IMR-90 (cell line): ENCODE results near the gene PRAC2. TPM values are rescaled to one million over a fixed set of nuclear protein-coding genes. Genes with fewer than 3 reads are reported as not detected.
A peak's percentile ranks its signal among the peaks of the same experiment; 100 is the strongest.

Source experiments
- ATAC-seq: fragments of 200-7000 bp; cut with Tn5 transposase; 2 replicates; pipeline ENCODE4 v1.9.1; 2020; ENCODE audit warnings: low read depth, mild to moderate bottlenecking, moderate library complexity
- BruUV-seq: library from RNA; stranded (reverse); fragments of 400-500 nt; replicated peaks from 2 replicates; lab custom pipeline; 2021; lab: Mats Ljungman, UMichigan
- CTCF ChIA-PET: fragments of 300-600 bp; formaldehyde crosslinking; extraction: SDS; loops from one replicate; lab custom pipeline; 2021; ENCODE audit warnings: antibody characterized with exemption; lab: Yijun Ruan, JAX
- POLR2A ChIA-PET: fragments of 300-600 bp; sonication (Branson Sonifier 250); formaldehyde crosslinking; loops from one replicate; lab custom pipeline; 2022; ENCODE audit warnings: antibody characterized with exemption; ENCODE audit not compliant: unreplicated experiment; lab: Charles Lee
- DNase-seq: peaks from one replicate; pipeline ENCODE4 v3.0.0; 2013
- H2AFZ ChIP-seq: replicated peaks from 2 replicates; pipeline ENCODE3; 2013; ENCODE audit warnings: low read length, mild to moderate bottlenecking; ENCODE audit not compliant: poor library complexity
- H2AK5ac ChIP-seq: 2 replicates; pipeline ENCODE4 v1.6.1; 2013; ENCODE audit warnings: low read depth, low read length, inconsistent platforms
- H2AK9ac ChIP-seq: replicated peaks from 2 replicates; pipeline ENCODE3; 2013; ENCODE audit warnings: mild to moderate bottlenecking, low read depth, low read length, moderate library complexity; ENCODE audit not compliant: poor library complexity
- H2BK120ac ChIP-seq: 2 replicates; pipeline ENCODE4 v1.6.1; 2013; ENCODE audit warnings: low read depth, low read length, inconsistent platforms
- H2BK15ac ChIP-seq: 3 replicates; pipeline ENCODE4 v1.6.1; 2013; ENCODE audit warnings: low read depth, low read length, inconsistent platforms
- H2BK20ac ChIP-seq: 2 replicates; pipeline ENCODE4 v1.6.1; 2013; ENCODE audit warnings: low read depth, mild to moderate bottlenecking, inconsistent platforms, low read length, moderate library complexity
- H2BK5ac ChIP-seq: 2 replicates; pipeline ENCODE4 v1.6.1; 2013; ENCODE audit warnings: mild to moderate bottlenecking, low read depth, low read length, inconsistent platforms; ENCODE audit not compliant: poor library complexity, severe bottlenecking
- H3K14ac ChIP-seq: replicated peaks from 2 replicates; pipeline ENCODE4 v1.6.1; 2013; ENCODE audit warnings: low read depth, low read length, inconsistent platforms
- H3K18ac ChIP-seq: 2 replicates; pipeline ENCODE4 v1.6.1; 2013; ENCODE audit warnings: low read depth, low read length, control low read depth
- H3K23ac ChIP-seq: 2 replicates; pipeline ENCODE4 v1.6.1; 2013; ENCODE audit warnings: low read depth, low read length, inconsistent platforms
- H3K27ac ChIP-seq: 2 replicates; pipeline ENCODE4 v1.5.1; 2013; ENCODE audit warnings: mild to moderate bottlenecking, control low read depth, low read length; ENCODE audit not compliant: insufficient read depth
- H3K27me3 ChIP-seq: 2 replicates; pipeline ENCODE4 v1.6.1; 2013; ENCODE audit warnings: low read length; ENCODE audit not compliant: control insufficient read depth, insufficient read depth
- H3K36me3 ChIP-seq: 2 replicates; pipeline ENCODE4 v1.6.1; 2013; ENCODE audit warnings: low read length, mixed read lengths; ENCODE audit not compliant: control insufficient read depth, insufficient read depth
- H3K4ac ChIP-seq: 2 replicates; pipeline ENCODE4 v1.6.1; 2013; ENCODE audit warnings: low read depth, low read length, inconsistent platforms
- H3K4me1 ChIP-seq: 2 replicates; pipeline ENCODE4 v1.6.1; 2013; ENCODE audit warnings: low read length, mixed read lengths; ENCODE audit not compliant: control insufficient read depth, insufficient read depth
- H3K4me2 ChIP-seq: 2 replicates; pipeline ENCODE4 v1.6.1; 2013; ENCODE audit warnings: low read depth, mild to moderate bottlenecking, control low read depth, low read length, moderate library complexity
- H3K4me3 ChIP-seq: 2 replicates; pipeline ENCODE4 v1.5.1; 2013; ENCODE audit warnings: low read depth, mild to moderate bottlenecking, control low read depth, low read length, moderate library complexity; ENCODE audit not compliant: insufficient read depth
- H3K56ac ChIP-seq: 2 replicates; pipeline ENCODE4 v1.6.1; 2013; ENCODE audit warnings: low read length, inconsistent platforms; ENCODE audit not compliant: insufficient read depth; ENCODE audit errors: extremely low read depth
- H3K79me1 ChIP-seq, 2 experiments: 2 replicates each; pipeline ENCODE4 v1.6.1; 2013; ENCODE audit warnings: low read length in 2 of 2, inconsistent platforms in 1 of 2, low read depth in 1 of 2
- H3K9ac ChIP-seq: 2 replicates; pipeline ENCODE4 v1.6.1; 2013; ENCODE audit warnings: low read depth, low read length, control low read depth
- H3K9me1 ChIP-seq: 2 replicates; pipeline ENCODE4 v1.6.1; 2013; ENCODE audit warnings: low read length, inconsistent platforms; ENCODE audit not compliant: insufficient read depth
- H3K9me3 ChIP-seq: 2 replicates; pipeline ENCODE4 v1.6.1; 2013; ENCODE audit warnings: low read length; ENCODE audit not compliant: control insufficient read depth, insufficient read depth
- H4K20me1 ChIP-seq: 2 replicates; pipeline ENCODE4 v1.6.1; 2013; ENCODE audit warnings: low read length, inconsistent platforms; ENCODE audit not compliant: insufficient read depth
- H4K5ac ChIP-seq: 2 replicates; pipeline ENCODE4 v1.6.1; 2013; ENCODE audit warnings: mild to moderate bottlenecking, low read depth, low read length, control low read depth
- H4K8ac ChIP-seq, 2 experiments: 2 replicates each; pipeline ENCODE4 v1.6.1; 2013; ENCODE audit warnings: low read depth in 2 of 2, low read length in 2 of 2, control low read depth in 1 of 2, inconsistent platforms in 1 of 2
- H4K91ac ChIP-seq: 2 replicates; pipeline ENCODE4 v1.6.1; 2013; ENCODE audit warnings: low read depth, low read length, inconsistent platforms; ENCODE audit not compliant: insufficient read depth
- BHLHE40 ChIP-seq: fragments of 150-350 bp; IDR thresholded peaks from 2 replicates; pipeline ENCODE4 v1.6.1; 2016; ENCODE audit warnings: mild to moderate bottlenecking, low read depth, low read length
- CEBPB ChIP-seq: IDR thresholded peaks from 2 replicates; pipeline ENCODE4 v1.6.1; 2012; ENCODE audit warnings: low read depth, low read length, improper control_type of control experiment
- FOS ChIP-seq: fragments of 150-350 bp; IDR thresholded peaks from 2 replicates; pipeline ENCODE4 v1.6.1; 2016; ENCODE audit warnings: low read depth, low read length
- MAFK ChIP-seq: IDR thresholded peaks from 2 replicates; pipeline ENCODE4 v1.6.1; 2012; ENCODE audit warnings: low read depth, low read length, improper control_type of control experiment
- MAZ ChIP-seq: IDR thresholded peaks from 2 replicates; pipeline ENCODE4 v1.6.1; 2012; ENCODE audit warnings: low read depth, mild to moderate bottlenecking, low read length, improper control_type of control experiment, moderate library complexity, borderline replicate concordance
- NFE2L2 ChIP-seq: fragments of 150-350 bp; IDR thresholded peaks from 2 replicates; pipeline ENCODE4 v1.6.1; 2016; ENCODE audit warnings: low read depth, mild to moderate bottlenecking, low read length
- POLR2A ChIP-seq: IDR thresholded peaks from 2 replicates; pipeline ENCODE4 v1.6.1; 2012; ENCODE audit warnings: mild to moderate bottlenecking, low read depth, low read length
- RAD21 ChIP-seq: IDR thresholded peaks from 2 replicates; pipeline ENCODE4 v1.6.1; 2012; ENCODE audit warnings: low read length, improper control_type of control experiment
- RCOR1 ChIP-seq: IDR thresholded peaks from 2 replicates; pipeline ENCODE4 v1.6.1; 2012; ENCODE audit warnings: mild to moderate bottlenecking, low read length, improper control_type of control experiment; ENCODE audit not compliant: insufficient replicate concordance
- RFX5 ChIP-seq: IDR thresholded peaks from 2 replicates; pipeline ENCODE4 v1.8.0; 2012; ENCODE audit warnings: low read depth, mild to moderate bottlenecking, low read length, moderate library complexity
- SMC3 ChIP-seq: fragments of 150-350 bp; IDR thresholded peaks from 2 replicates; pipeline ENCODE4 v1.6.1; 2016; ENCODE audit warnings: low read depth, mild to moderate bottlenecking, antibody characterized with exemption, low read length, moderate library complexity
- WGBS, 2 experiments: methylation state at CpG; one replicate each; pipeline versions ENCODE4 v1.1.5 to v1.1.7; 2013; ENCODE audit warnings: missing lambda C conversion rate in 2 of 2; ENCODE audit not compliant: insufficient read length in 1 of 2; ENCODE audit errors: extremely low coverage in 2 of 2; 5-methylcytosine and 5-hydroxymethylcytosine counted together
- dilution Hi-C: fragments of 300-500 bp; cut with HindIII; formaldehyde crosslinking; loops from one replicate; pipeline ENCODE4 v1.14.3; 2018; ENCODE audit warnings: low sequenced_read_pairs; ENCODE audit not compliant: unreplicated experiment
- in situ Hi-C: fragments of 300-500 bp; cut with MboI; formaldehyde crosslinking; loops from 3 replicates; pipeline ENCODE4 v1.14.3; 2019; ENCODE audit warnings: low sequenced_read_pairs, inconsistent platforms, mixed read lengths
- intact Hi-C: fragments of 100-400 bp; cut with micrococcal nuclease; formaldehyde crosslinking; loops from 2 replicates; pipeline ENCODE4 v1.10.0; 2022
- polyA plus RNA-seq, 3 experiments: library from polyadenylated mRNA; depleted of rRNA; stranded (reverse); fragments of >200 nt; gene quantifications; 2 replicates each; pipeline ENCODE4 v1.2.3, GENCODE V29; 2012; ENCODE audit warnings: low replicate concordance in 1 of 3
- total RNA-seq: library from RNA; depleted of rRNA; stranded (reverse); fragments of >200 nt; gene quantifications from 2 replicates; pipeline ENCODE4 v1.2.3, GENCODE V29; 2012
- TF ChIP-seq, protein P1 (sequence below): fragments of 150-350 bp; IDR thresholded peaks from 2 replicates; pipeline ENCODE4 v1.6.1; 2017; ENCODE audit warnings: mild to moderate bottlenecking, antibody characterized with exemption, low read length, low read depth
- TF ChIP-seq, protein P2 (sequence below): conservative IDR thresholded peaks from 2 replicates; pipeline ENCODE4 v1.5.1; 2012; ENCODE audit warnings: mild to moderate bottlenecking, low read depth, low read length, improper control_type of control experiment
- TF ChIP-seq, protein P3 (sequence below): fragments of 150-350 bp; IDR thresholded peaks from 2 replicates; pipeline ENCODE4 v1.6.1; 2016; ENCODE audit warnings: low read depth, mild to moderate bottlenecking, low read length, moderate library complexity, borderline replicate concordance

Gene PRAC2
- total and polyA plus RNA-seq, 2 of the 4 experiments (the other 2 are of a cell fraction) = not detected

DNA sequence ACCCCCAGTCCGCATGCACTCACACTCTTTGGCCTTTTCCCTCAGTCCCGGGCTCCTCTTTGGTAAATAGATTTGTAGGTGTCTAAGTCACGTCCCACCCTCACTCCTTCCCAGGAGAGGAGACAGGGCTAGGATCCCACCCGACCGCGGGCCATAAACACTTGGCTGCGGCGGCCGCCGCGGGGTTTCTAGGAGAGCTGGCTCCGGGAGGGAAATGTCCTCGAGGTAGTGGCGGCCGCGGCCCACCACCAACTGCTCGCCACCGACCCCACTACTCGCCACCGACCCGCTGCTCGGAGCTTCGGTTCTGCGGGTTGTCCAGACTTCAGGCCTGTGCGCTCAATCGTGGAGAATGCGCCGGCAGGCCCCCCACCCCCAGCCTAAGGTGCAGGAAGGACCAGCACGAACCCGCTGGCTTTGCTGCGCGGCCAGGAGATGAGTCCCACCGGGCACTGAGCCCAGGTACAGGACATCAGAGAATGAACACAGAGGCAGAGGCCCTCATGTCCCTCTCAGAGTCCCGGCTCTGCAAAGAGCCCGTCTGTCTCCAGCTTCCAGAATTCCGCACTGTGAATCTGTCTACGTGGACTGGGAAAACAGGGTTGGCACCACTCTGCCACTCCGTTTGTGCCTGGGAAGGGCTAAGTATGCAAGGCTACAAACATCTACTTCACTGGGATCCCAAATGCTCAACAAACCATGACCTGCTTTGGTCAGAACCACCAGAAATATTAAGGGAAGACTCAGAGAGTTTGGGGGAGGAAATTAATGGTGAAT lies 2.5 kb downstream of the PRAC2 start:
- Histone ChIP-seq H4K91ac (no peak overlapping the region), H3K36me3 (no peaks in the 10 kb centered on the region), H2AK5ac (no peak overlapping the region), H3K4me3 (no peak overlapping the region), H3K79me1 (no peaks in the 10 kb centered on the region), H3K9me3 (peaks cover 8% of the 10 kb centered on the region; the same call in 1 of the 2 replicates), H3K9me1 (no peaks in the 10 kb centered on the region), H3K56ac (no peak overlapping the region), H3K18ac (no peak overlapping the region), H4K5ac (no peak overlapping the region), H3K14ac (no peak overlapping the region), H3K4me2 (peak overlapping the region; percentile 50; the same call in 1 of the 2 replicates), H3K27me3 (peaks cover 95% of the 10 kb centered on the region), H3K4me1 (no peaks in the 10 kb centered on the region), H2BK20ac (no peak overlapping the region), H2BK120ac (no peak overlapping the region), H3K23ac (no peak overlapping the region), H3K9ac (no peak overlapping the region), H2BK15ac (no peak overlapping the region), H3K4ac (no peak overlapping the region), H3K27ac (no peak overlapping the region), H2AK9ac (no peak overlapping the region), H2BK5ac (no peak overlapping the region), H4K8ac (no peak overlapping the region), H4K20me1 (0 out of 2 replicates have a peak, but pooled peaks cover 19% of the 10 kb centered on the region), H2AFZ (peak overlapping the region; percentile 9)
- TF ChIP-seq MAFK (no peak), BHLHE40 (no peak), RAD21 (no peak), FOS (no peak), NFE2L2 (no peak), RFX5 (no peak), RCOR1 (no peak), MAZ (no peak), CEBPB (no peak), SMC3 (no peak), POLR2A (no peak)
- TF ChIP-seq, protein P1, sequence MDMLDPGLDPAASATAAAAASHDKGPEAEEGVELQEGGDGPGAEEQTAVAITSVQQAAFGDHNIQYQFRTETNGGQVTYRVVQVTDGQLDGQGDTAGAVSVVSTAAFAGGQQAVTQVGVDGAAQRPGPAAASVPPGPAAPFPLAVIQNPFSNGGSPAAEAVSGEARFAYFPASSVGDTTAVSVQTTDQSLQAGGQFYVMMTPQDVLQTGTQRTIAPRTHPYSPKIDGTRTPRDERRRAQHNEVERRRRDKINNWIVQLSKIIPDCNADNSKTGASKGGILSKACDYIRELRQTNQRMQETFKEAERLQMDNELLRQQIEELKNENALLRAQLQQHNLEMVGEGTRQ = no peak
- TF ChIP-seq, protein P2, sequence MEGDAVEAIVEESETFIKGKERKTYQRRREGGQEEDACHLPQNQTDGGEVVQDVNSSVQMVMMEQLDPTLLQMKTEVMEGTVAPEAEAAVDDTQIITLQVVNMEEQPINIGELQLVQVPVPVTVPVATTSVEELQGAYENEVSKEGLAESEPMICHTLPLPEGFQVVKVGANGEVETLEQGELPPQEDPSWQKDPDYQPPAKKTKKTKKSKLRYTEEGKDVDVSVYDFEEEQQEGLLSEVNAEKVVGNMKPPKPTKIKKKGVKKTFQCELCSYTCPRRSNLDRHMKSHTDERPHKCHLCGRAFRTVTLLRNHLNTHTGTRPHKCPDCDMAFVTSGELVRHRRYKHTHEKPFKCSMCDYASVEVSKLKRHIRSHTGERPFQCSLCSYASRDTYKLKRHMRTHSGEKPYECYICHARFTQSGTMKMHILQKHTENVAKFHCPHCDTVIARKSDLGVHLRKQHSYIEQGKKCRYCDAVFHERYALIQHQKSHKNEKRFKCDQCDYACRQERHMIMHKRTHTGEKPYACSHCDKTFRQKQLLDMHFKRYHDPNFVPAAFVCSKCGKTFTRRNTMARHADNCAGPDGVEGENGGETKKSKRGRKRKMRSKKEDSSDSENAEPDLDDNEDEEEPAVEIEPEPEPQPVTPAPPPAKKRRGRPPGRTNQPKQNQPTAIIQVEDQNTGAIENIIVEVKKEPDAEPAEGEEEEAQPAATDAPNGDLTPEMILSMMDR = no peak
- TF ChIP-seq, protein P3, sequence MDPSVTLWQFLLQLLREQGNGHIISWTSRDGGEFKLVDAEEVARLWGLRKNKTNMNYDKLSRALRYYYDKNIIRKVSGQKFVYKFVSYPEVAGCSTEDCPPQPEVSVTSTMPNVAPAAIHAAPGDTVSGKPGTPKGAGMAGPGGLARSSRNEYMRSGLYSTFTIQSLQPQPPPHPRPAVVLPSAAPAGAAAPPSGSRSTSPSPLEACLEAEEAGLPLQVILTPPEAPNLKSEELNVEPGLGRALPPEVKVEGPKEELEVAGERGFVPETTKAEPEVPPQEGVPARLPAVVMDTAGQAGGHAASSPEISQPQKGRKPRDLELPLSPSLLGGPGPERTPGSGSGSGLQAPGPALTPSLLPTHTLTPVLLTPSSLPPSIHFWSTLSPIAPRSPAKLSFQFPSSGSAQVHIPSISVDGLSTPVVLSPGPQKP = no peak
- BruUV-seq = no TSS peak
- dilution Hi-C loops = no loop called here
- WGBS, 2 experiments = 10% methylated on average over 7 of the region's 38 CpGs; no CpG with 5 or more reads in 1 of the 2 experiments
- ChIA-PET CTCF (interaction anchor here (1.1 to 1.9 kb wide), 4 partner anchors 66 to 153 kb away, joined by 3 to 8 read pairs (median 7); no protein-coding TSS in a partner anchor), POLR2A (no interaction called here)
- in situ Hi-C loops = loop anchor here (5.0 to 10.0 kb wide), 3 partner anchors 77 to 309 kb away; no protein-coding TSS in a partner anchor
- ATAC-seq (no peak), DNase-seq (no peak)
- intact Hi-C loops = loop anchor here (10.0 kb wide), 1 partner anchor 309 kb away; no protein-coding TSS in a partner anchor
